GM21717 (cell line): ENCODE measurements around the gene ADIPOR1.
"Not testable (repeated sequence)": the region's sequence is repeated elsewhere in the genome, so short reads cannot be mapped to it uniquely, and the experiment has no call there.

Source experiments
- ATAC-seq: cut with Tn5 transposase; IDR thresholded peaks from one replicate; pipeline ENCODE4 v1.9.1; 2021; ENCODE audit warnings: mild to moderate bottlenecking, moderate library complexity; ENCODE audit not compliant: unreplicated experiment

The ADIPOR1 gene

GRCh38 chr1:202940561-202940960 is 17.6 kb downstream of the ADIPOR1 start:
- ATAC-seq, result no peak

- ATAC-seq, result no peak
Measured at GRCh38 chr1:202938287-202938925, 19.7 kb downstream of the ADIPOR1 start.

GRCh38 chr1:202936409-202936808 is 21.7 kb downstream of the ADIPOR1 start:
- not testable (repeated sequence) for ATAC-seq

GRCh38 chr1:202935844-202936243 is 22.3 kb downstream of the ADIPOR1 start:
- no peak for ATAC-seq

- no peak for ATAC-seq
Measured at GRCh38 chr1:202934755-202935154, 23.4 kb downstream of the ADIPOR1 start.

GRCh38 chr1:202932476-202932875 is 25.6 kb downstream of the ADIPOR1 start:
- ATAC-seq, result no peak

GRCh38 chr1:202926581-202927491 is 31.3 kb downstream of the ADIPOR1 start, which contains the start of gene KLHL12:
KLHL12 (minus strand) TSS chr1:202927234; CDS start chr1:202925162, 2,072 bp downstream.
- peak; percentile 86 for ATAC-seq

GRCh38 chr1:202923533-202923932 is 34.6 kb downstream of the ADIPOR1 start:
- ATAC-seq, result no peak

- ATAC-seq, result no peak
Measured at GRCh38 chr1:202919615-202920014, 38.5 kb downstream of the ADIPOR1 start.

GRCh38 chr1:202915146-202915545 is 43.0 kb downstream of the ADIPOR1 start:
- ATAC-seq, result no peak

- ATAC-seq, result not testable (repeated sequence)
Measured at GRCh38 chr1:202912476-202912875, 45.6 kb downstream of the ADIPOR1 start.

- no peak for ATAC-seq
Measured at GRCh38 chr1:202909494-202909893, 48.6 kb downstream of the ADIPOR1 start.

GRCh38 chr1:202908998-202909397 is 49.1 kb downstream of the ADIPOR1 start:
- no peak for ATAC-seq

- no peak for ATAC-seq
Measured at GRCh38 chr1:202905331-202905730, 52.8 kb downstream of the ADIPOR1 start.

- ATAC-seq, result not testable (repeated sequence)
Measured at GRCh38 chr1:202903808-202904207, 54.3 kb downstream of the ADIPOR1 start.

GRCh38 chr1:202901555-202901954 is 56.6 kb downstream of the ADIPOR1 start:
- no peak for ATAC-seq

GRCh38 chr1:202892501-202892900 is 65.6 kb downstream of the ADIPOR1 start:
- ATAC-seq, result no peak
